Heart left ventricle (tissue), 16 donors: ENCODE measurements around the gene PRMT7. TPM values are rescaled to one million over a fixed set of nuclear protein-coding genes. Genes with fewer than 3 reads are reported as not detected.
A peak's percentile ranks its signal among the peaks of the same experiment; 100 is the strongest.

Experiments used
- ATAC-seq, 4 donors: fragments of 200-7000 bp; cut with Tn5 transposase; one replicate each; pipeline ENCODE4 v1.9.1; 2020 to 2022; ENCODE audit warnings: moderate library complexity in 4 of 4, mild to moderate bottlenecking in 3 of 4, moderate number of reproducible peaks in 1 of 4
- DNase-seq, 5 donors: peaks; one replicate each; pipeline ENCODE4 v3.0.0-alpha.2; 2020
- H3K27ac ChIP-seq, 12 donors: fragments of 200-600 bp; sonication (generic) in 4 of 12; one replicate each; pipeline versions ENCODE4 v1.5.0 to v1.8.0; 2016 to 2022; ENCODE audit warnings: mild to moderate bottlenecking in 2 of 12
- H3K27me3 ChIP-seq, 9 donors: fragments of 200-600 bp; sonication (generic) in 2 of 9; one replicate each; pipeline versions ENCODE4 v1.5.1 to v1.8.0; 2016 to 2022; ENCODE audit warnings: mild to moderate bottlenecking in 3 of 9
- H3K36me3 ChIP-seq, 9 donors: fragments of 200-600 bp; sonication (generic) in 2 of 9; one replicate each; pipeline versions ENCODE4 v1.5.0 to v1.8.0; 2018 to 2022; ENCODE audit warnings: mild to moderate bottlenecking in 2 of 9
- H3K4me1 ChIP-seq, 12 donors: fragments of 200-600 bp; sonication (generic) in 4 of 12; one replicate each; pipeline versions ENCODE4 v1.5.0 to v1.8.0; 2016 to 2022; ENCODE audit warnings: mild to moderate bottlenecking in 3 of 12
- H3K4me3 ChIP-seq, 12 donors: fragments of 200-600 bp; sonication (generic) in 4 of 12; one replicate each; pipeline versions ENCODE4 v1.5.0 to v1.8.0; 2017 to 2022; ENCODE audit warnings: mild to moderate bottlenecking in 9 of 12, moderate library complexity in 4 of 12
- H3K9me3 ChIP-seq, 12 donors: fragments of 200-600 bp; sonication (generic) in 4 of 12; one replicate each; pipeline versions ENCODE4 v1.5.0 to v1.8.0; 2016 to 2022; ENCODE audit warnings: mild to moderate bottlenecking in 1 of 12
- POLR2A ChIP-seq, 2 donors: fragments of 450-650 bp; IDR thresholded peaks; one replicate each; pipeline ENCODE4 v1.6.1; 2017; ENCODE audit warnings: antibody characterized with exemption in 2 of 2, mild to moderate bottlenecking in 2 of 2, moderate library complexity in 2 of 2
- WGBS, 4 donors: extraction: QIAGEN DNeasy Blood & Tissue Kit in 2 of 4; methylation state at CpG; one replicate each; pipeline versions ENCODE4 v1.1.5 to v1.1.7; 2013 to 2018; 5-methylcytosine and 5-hydroxymethylcytosine counted together
- intact Hi-C, 10 donors: fragments of 100-400 bp; cut with DNase I; formaldehyde crosslinking; loops; one replicate each; pipeline versions ENCODE4 v1.11.1 to v1.14.2; 2022
- polyA plus RNA-seq, 2 donors: library from polyadenylated mRNA; stranded (reverse); fragments of 200-250 nt; gene quantifications; one replicate each; pipeline ENCODE4 v1.2.3, GENCODE V29; 2013
- total RNA-seq, 9 donors: library from RNA; depleted of rRNA in 2 of 9; stranded (reverse); fragments of >200 nt in 2 of 9; fragmentation: NEBNext Ultra II Directional in 3 of 9; extraction: Animal tissue kit (Norgen Biotek cat#: 25700) in 3 of 9; gene quantifications; one replicate each; pipeline versions ENCODE4 v1.1.0 to v1.2.4, GENCODE V29; 2016 to 2023
- TF ChIP-seq, protein P1 (sequence below), 12 donors: fragments of 200-600 bp; sonication (generic) in 4 of 12; IDR thresholded peaks; one replicate each; pipeline versions ENCODE4 v1.5.0 to v1.8.0; 2018 to 2022; ENCODE audit warnings: antibody characterized with exemption in 12 of 12, mild to moderate bottlenecking in 5 of 12
- donor health status: ischemic (EF 13 %, LVEDD 7.1; RV severe dilation, severe dysfunction).
- donor health status: healthy with polysubstance abuse.
- donor health status: DM: no; HTN: yes; CAD: no.
- donor health status: DM: no; HTN: no; CAD: no.
- donor health status: ischemic (EF 25% LVEDD 6.9; RV normal size, moderate dysfunction).
- donor health status: ischemic (EF 25% LVEDD 5.7; RV mildly dilated, moderate dysfunction).
- donor health status: healthy.
- donor health status: DM: yes; HTN: yes; CAD: no.
- donor health status: ischemic (EF 35%, LVEDD 5.7; RV mildly dilated, moderate dysfunction).
- donor health status: nonischemic (EF 11% LVEDD 7.7; RV severe dilation, severe dysfunction).
- donor health status: DM: yes; HTN: yes; CAD: no.
- donor health status: PGD.
- donor health status: ischemic (EF 29% LVEDD 5.4; RV normal size, mild dysfunction).
- donor health status: nonischemic (EF 23%, LVEDD 6.1; RV moderate dilation, normal function).

PRMT7 gene
- total and polyA plus RNA-seq, 11 donors: 21.0 to 37.4 (median 30.7) TPM

DNA sequence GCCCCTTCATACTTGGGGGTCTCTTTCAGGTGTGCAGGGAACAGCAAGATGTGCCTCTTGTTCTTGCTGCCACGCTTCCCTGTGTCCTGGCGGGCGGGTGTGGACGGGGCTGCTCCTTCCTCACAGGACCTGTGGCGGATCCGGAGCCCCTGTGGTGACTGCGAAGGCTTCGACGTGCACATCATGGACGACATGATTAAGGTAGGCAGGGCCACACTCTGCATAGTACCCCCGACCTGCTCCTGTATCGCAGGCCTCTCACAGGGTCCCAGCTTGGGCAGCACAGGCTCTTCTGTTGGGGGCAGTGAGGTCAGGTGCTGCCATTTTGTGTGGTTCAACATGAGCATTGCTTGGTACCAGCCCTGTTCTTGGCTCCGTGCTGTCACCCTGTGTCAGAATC is 42.5 kb downstream of the PRMT7 start:
- no peak for TF ChIP-seq POLR2A (IDR thresholded peaks at IDR 0.05)
- TF ChIP-seq, protein P1, sequence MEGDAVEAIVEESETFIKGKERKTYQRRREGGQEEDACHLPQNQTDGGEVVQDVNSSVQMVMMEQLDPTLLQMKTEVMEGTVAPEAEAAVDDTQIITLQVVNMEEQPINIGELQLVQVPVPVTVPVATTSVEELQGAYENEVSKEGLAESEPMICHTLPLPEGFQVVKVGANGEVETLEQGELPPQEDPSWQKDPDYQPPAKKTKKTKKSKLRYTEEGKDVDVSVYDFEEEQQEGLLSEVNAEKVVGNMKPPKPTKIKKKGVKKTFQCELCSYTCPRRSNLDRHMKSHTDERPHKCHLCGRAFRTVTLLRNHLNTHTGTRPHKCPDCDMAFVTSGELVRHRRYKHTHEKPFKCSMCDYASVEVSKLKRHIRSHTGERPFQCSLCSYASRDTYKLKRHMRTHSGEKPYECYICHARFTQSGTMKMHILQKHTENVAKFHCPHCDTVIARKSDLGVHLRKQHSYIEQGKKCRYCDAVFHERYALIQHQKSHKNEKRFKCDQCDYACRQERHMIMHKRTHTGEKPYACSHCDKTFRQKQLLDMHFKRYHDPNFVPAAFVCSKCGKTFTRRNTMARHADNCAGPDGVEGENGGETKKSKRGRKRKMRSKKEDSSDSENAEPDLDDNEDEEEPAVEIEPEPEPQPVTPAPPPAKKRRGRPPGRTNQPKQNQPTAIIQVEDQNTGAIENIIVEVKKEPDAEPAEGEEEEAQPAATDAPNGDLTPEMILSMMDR (IDR thresholded peaks at IDR 0.05): no peak
- Histone ChIP-seq H3K27me3 (no peaks in the 10 kb centered on the region), H3K9me3 (no peaks in the 10 kb centered on the region), H3K4me3 (no peak overlapping the region), H3K36me3 (peaks cover 0 to 100% (median 97%) of the 10 kb centered on the region in 9 donors), H3K4me1 (peaks cover 0 to 22% (median 0%) of the 10 kb centered on the region in 12 donors), H3K27ac (no peak overlapping the region)
- ATAC-seq (no peak), DNase-seq (peak in 1 of 5 donors; percentile 36)
- intact Hi-C loops: no loop called here
- WGBS, 4 donors: 78 to 95% (median 90%) methylated on average over 6 to 13 of the region's 13 CpGs

DNA sequence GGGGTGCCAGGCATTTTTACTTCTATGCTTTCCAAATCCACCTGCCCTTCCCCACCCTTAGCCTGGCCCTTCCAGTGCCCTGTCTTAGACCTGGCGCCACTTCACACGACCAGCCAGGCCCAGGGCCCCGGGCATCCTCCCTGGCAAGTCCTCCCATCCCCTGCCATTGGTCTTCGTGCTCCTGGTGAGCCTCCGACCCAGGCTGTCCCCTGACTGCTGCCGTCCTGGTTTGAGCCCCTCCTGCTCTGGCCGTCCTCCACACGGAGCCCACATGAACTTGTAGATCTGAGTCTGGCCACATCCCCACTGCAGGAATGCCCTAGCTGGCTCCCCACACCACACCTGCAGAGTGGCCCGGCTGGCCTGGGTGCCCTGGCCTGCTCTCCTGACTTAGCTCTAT is 44.0 kb downstream of the PRMT7 start:
- Histone ChIP-seq H3K36me3 (peaks cover 0 to 97% (median 87%) of the 10 kb centered on the region in 9 donors), H3K4me3 (no peak overlapping the region), H3K9me3 (no peaks in the 10 kb centered on the region), H3K27ac (no peak overlapping the region), H3K27me3 (no peaks in the 10 kb centered on the region), H3K4me1 (peaks cover 0 to 22% (median 0%) of the 10 kb centered on the region in 12 donors)
- intact Hi-C loops: no loop called here
- no peak for ATAC-seq
- WGBS, 4 donors: 89 to 96% (median 92%) methylated on average over 9 of the region's 9 CpGs
- no peak for TF ChIP-seq POLR2A (IDR thresholded peaks at IDR 0.05)
- TF ChIP-seq, protein P1 (IDR thresholded peaks at IDR 0.05): no peak
- peak in 1 of 5 donors; percentile 55 for DNase-seq

DNA sequence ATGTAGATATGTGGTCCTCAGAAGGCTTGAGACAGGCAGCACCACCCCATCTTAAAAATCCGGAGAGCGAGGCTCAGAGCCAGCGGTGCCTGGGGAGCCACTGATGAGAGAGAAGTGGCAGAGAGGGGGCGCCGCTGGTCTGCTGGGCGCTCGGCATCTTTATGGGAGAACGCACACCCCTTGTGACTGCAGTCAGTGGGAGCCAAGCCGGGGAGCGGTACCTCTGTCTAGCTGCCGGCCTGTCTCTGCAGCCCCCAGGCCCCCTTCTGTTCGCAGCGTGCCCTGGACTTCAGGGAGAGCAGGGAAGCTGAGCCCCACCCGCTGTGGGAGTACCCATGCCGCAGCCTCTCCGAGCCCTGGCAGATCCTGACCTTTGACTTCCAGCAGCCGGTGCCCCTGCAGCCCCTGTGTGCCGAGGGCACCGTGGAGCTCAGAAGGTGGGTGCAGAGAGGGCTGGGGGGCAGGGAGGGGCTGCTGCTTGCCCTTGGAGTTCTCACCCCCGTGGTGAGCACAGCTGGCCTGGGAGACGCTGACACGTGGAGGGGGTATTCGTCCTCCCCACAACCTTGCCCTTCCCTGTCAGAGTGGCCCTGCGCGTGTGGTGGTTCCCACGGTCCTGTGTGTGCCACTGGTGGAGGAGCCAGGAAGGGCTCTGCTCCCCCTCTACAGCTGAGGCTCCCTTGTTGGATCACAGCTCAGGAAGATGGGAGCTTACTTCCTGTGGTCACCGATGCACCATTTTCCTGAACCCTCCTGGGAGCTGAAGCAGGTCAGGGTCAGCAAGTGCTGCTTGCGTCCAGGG is 44.8 kb downstream of the PRMT7 start:
- DNase-seq (peak in 1 of 5 donors; percentile 50), ATAC-seq (no peak)
- intact Hi-C loops: no loop called here
- Histone ChIP-seq H3K4me3 (no peak overlapping the region), H3K27me3 (no peaks in the 10 kb centered on the region), H3K36me3 (peaks cover 0 to 89% (median 79%) of the 10 kb centered on the region in 9 donors), H3K27ac (no peak overlapping the region), H3K9me3 (no peaks in the 10 kb centered on the region), H3K4me1 (peaks cover 0 to 22% (median 0%) of the 10 kb centered on the region in 12 donors)
- 74 to 83% (median 76%) methylated on average over 16 to 28 of the region's 28 CpGs for WGBS, 4 donors
- TF ChIP-seq, protein P1 (IDR thresholded peaks at IDR 0.05): peak in 1 of 12 donors; percentile 10
- TF ChIP-seq POLR2A (IDR thresholded peaks at IDR 0.05): no peak

DNA sequence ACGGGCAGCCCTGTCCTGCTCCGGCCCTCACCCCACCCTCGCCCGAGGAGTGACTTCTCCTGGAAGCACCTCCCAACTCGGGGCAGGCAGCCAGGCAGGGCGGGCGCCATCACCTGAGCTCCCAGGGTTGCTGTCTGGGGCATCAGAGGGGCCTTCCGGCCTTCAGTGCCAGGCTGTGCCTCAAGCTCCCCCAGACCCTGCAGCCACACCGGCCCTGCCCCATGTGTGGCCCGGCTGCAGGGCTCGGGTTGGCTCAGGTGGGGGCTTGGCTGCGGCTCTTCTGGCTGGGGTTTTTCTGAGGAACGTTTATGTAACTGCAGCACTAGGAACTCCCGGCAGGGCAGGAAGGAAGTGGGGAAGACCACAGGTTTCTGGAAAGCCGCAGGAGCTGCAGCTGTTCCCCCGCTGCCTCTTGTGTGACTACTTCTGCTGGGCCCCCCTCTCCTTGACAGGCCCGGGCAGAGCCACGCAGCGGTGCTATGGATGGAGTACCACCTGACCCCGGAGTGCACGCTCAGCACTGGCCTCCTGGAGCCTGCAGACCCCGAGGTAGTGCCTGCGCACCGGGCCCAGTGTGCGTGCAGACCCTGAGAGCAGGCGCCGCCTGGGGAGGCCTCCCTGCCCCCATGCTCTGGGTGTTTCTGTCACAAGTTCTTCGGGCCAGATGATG is 45.6 kb downstream of the PRMT7 start:
- DNase-seq: peak in 1 of 5 donors; percentile 63
- Histone ChIP-seq H3K27me3 (no peaks in the 10 kb centered on the region), H3K27ac (no peak overlapping the region), H3K4me3 (peak overlapping the region in 1 of 12 donors; percentile 25), H3K4me1 (peaks cover 0 to 22% (median 0%) of the 10 kb centered on the region in 12 donors), H3K9me3 (no peaks in the 10 kb centered on the region), H3K36me3 (peaks cover 0 to 85% (median 72%) of the 10 kb centered on the region in 9 donors)
- intact Hi-C loops: no loop called here
- 69 to 81% (median 77%) methylated on average over 15 to 28 of the region's 28 CpGs for WGBS, 4 donors
- peak in 1 of 4 donors; percentile 4 for ATAC-seq
- TF ChIP-seq POLR2A (IDR thresholded peaks at IDR 0.05): no peak
- TF ChIP-seq, protein P1 (IDR thresholded peaks at IDR 0.05): no peak
